ENCODE measurements around the gene TXNRD2. TPM values are rescaled to one million over a fixed set of nuclear protein-coding genes. Genes with fewer than 3 reads are reported as not detected.

TXNRD2 gene
- total RNA-seq, 1 donor from 2014 or later, result 21.3 TPM

- intact Hi-C loops (cut with micrococcal nuclease), result no loop called here
Measured at GRCh38 chr22:19868773-19869471, 72.7 kb downstream of the TXNRD2 start.

GRCh38 chr22:19868333-19868732, 73.3 kb downstream of the TXNRD2 start:
- intact Hi-C loops (cut with micrococcal nuclease), result no loop called here

- intact Hi-C loops (cut with micrococcal nuclease), result no loop called here
Measured at GRCh38 chr22:19867617-19868016, 74.0 kb downstream of the TXNRD2 start.

GRCh38 chr22:19866665-19867009, 75.0 kb downstream of the TXNRD2 start:
- intact Hi-C loops (cut with micrococcal nuclease), result no loop called here

- intact Hi-C loops (cut with micrococcal nuclease), result no loop called here
Measured at GRCh38 chr22:19865141-19865829, 76.3 kb downstream of the TXNRD2 start.

- intact Hi-C loops (cut with micrococcal nuclease), result no loop called here
Measured at GRCh38 chr22:19864538-19865106, 77.0 kb downstream of the TXNRD2 start.

- intact Hi-C loops (cut with micrococcal nuclease), result no loop called here
Measured at GRCh38 chr22:19863571-19863970, 78.0 kb downstream of the TXNRD2 start.

GRCh38 chr22:19862619-19863246, 78.9 kb downstream of the TXNRD2 start:
- intact Hi-C loops (cut with micrococcal nuclease), result no loop called here

- intact Hi-C loops (cut with micrococcal nuclease), result loop anchor here (5.0 to 10.0 kb wide), 3 partner anchors 82 to 415 kb away; partner anchors contain the start of genes C22orf39, COMT, RANBP1 and TRMT2A
Measured at GRCh38 chr22:19859861-19860510, 81.6 kb downstream of the TXNRD2 start.

GRCh38 chr22:19857382-19857781, 84.2 kb downstream of the TXNRD2 start:
- intact Hi-C loops (cut with micrococcal nuclease), result loop anchor here (5.0 to 10.0 kb wide), 3 partner anchors 85 to 413 kb away; partner anchors contain the start of genes C22orf39, COMT, RANBP1 and TRMT2A

GRCh38 chr22:19855504-19856409, 85.9 kb downstream of the TXNRD2 start:
- intact Hi-C loops (cut with micrococcal nuclease), result loop anchor here (1.0 to 10.0 kb wide), 4 partner anchors 36 to 411 kb away; partner anchors contain the start of genes C22orf39, COMT, RANBP1 and TRMT2A

- intact Hi-C loops (cut with micrococcal nuclease), result loop anchor here (1.0 to 10.0 kb wide), 4 partner anchors 36 to 410 kb away; partner anchors contain the start of genes C22orf39, COMT, RANBP1 and TRMT2A
Measured at GRCh38 chr22:19854778-19855503, 86.7 kb downstream of the TXNRD2 start, which contains the start of the genes GNB1L and RTL10. TSS of gene GNB1L (minus strand) at chr22:19854874. CDS start at chr22:19821355, 33,519 bp downstream. TSS of gene RTL10 (minus strand) at chr22:19854874. CDS start at chr22:19852261, 2,613 bp downstream.

GRCh38 chr22:19853879-19854777, 87.5 kb downstream of the TXNRD2 start:
- intact Hi-C loops (cut with micrococcal nuclease), result loop anchor here (10.0 kb wide), 2 partner anchors 261 to 409 kb away; partner anchors contain the start of genes C22orf39, RANBP1 and TRMT2A

- intact Hi-C loops (cut with micrococcal nuclease), result loop anchor here (10.0 kb wide), 2 partner anchors 262 to 408 kb away; partner anchors contain the start of genes C22orf39, RANBP1 and TRMT2A
Measured at GRCh38 chr22:19853058-19853878, 88.3 kb downstream of the TXNRD2 start.

- intact Hi-C loops (cut with micrococcal nuclease), result loop anchor here (10.0 kb wide), 2 partner anchors 263 to 407 kb away; partner anchors contain the start of genes C22orf39, RANBP1 and TRMT2A
Measured at GRCh38 chr22:19852177-19852781, 89.3 kb downstream of the TXNRD2 start.
